NCI-H2107 treated with DMSO at 0.1 percent for 48 hours (cell line): ENCODE data around the gene CXCR3.
"Not testable (repeated sequence)": the region's sequence is repeated elsewhere in the genome, so short reads cannot be mapped to it uniquely, and the experiment has no call there.

Experiments
- DNase-seq: peaks from one replicate; lab custom pipeline; 2025; ENCODE audit not compliant: unreplicated experiment; lab: John Stamatoyannopoulos, UW

Gene CXCR3

GRCh38 chrX:71611736-71612135 is 6.6 kb downstream of the CXCR3 start:
- not testable (repeated sequence) for DNase-seq

- DNase-seq: no peak
Observed at GRCh38 chrX:71609095-71609750, 9.1 kb downstream of the CXCR3 start.

GRCh38 chrX:71607488-71607887 is 10.8 kb downstream of the CXCR3 start:
- no peak for DNase-seq

- no peak for DNase-seq
Observed at GRCh38 chrX:71606536-71607216, 11.6 kb downstream of the CXCR3 start.

- DNase-seq: no peak
Observed at GRCh38 chrX:71604796-71605568, 13.3 kb downstream of the CXCR3 start.

- no peak for DNase-seq
Observed at GRCh38 chrX:71604141-71604540, 14.2 kb downstream of the CXCR3 start.

GRCh38 chrX:71603618-71604017 is 14.7 kb downstream of the CXCR3 start:
- no peak for DNase-seq

- DNase-seq: no peak
Observed at GRCh38 chrX:71599965-71600364, 18.3 kb downstream of the CXCR3 start.

- not testable (repeated sequence) for DNase-seq
Observed at GRCh38 chrX:71593210-71593609, 25.1 kb downstream of the CXCR3 start.

GRCh38 chrX:71586929-71587328 is 31.4 kb downstream of the CXCR3 start:
- no peak for DNase-seq

GRCh38 chrX:71581210-71581609 is 37.1 kb downstream of the CXCR3 start:
- DNase-seq: no peak

- DNase-seq: no peak
Observed at GRCh38 chrX:71579990-71580380, 38.3 kb downstream of the CXCR3 start.

GRCh38 chrX:71579136-71579989 is 38.9 kb downstream of the CXCR3 start:
- no peak for DNase-seq

GRCh38 chrX:71578253-71579135 is 39.8 kb downstream of the CXCR3 start, which contains the start of gene GCNA:
Gene GCNA (plus strand): TSS chrX:71578437. CDS start chrX:71580822, 2,385 bp downstream.
- DNase-seq: no peak

- no peak for DNase-seq
Observed at GRCh38 chrX:71577682-71578081, 40.6 kb downstream of the CXCR3 start.

- no peak for DNase-seq
Observed at GRCh38 chrX:71573590-71573989, 44.7 kb downstream of the CXCR3 start.

GRCh38 chrX:71571390-71571789 is 46.9 kb downstream of the CXCR3 start:
- DNase-seq: not testable (repeated sequence)
